Heart left ventricle (tissue), 13 donors: Measurements from ENCODE around the gene MEPE.

ENCODE experiments used
- CTCF ChIP-seq, 12 donors: fragments of 200-600 bp; sonication (generic) in 4 of 12; IDR thresholded peaks; one replicate each; pipeline versions ENCODE4 v1.5.0 to v1.8.0; 2018 to 2022; ENCODE audit warnings: antibody characterized with exemption in 12 of 12, mild to moderate bottlenecking in 5 of 12
- POLR2A ChIP-seq, 2 donors: fragments of 450-650 bp; IDR thresholded peaks; one replicate each; pipeline ENCODE4 v1.6.1; 2017; ENCODE audit warnings: antibody characterized with exemption in 2 of 2, mild to moderate bottlenecking in 2 of 2, moderate library complexity in 2 of 2
- donor health status: ischemic (EF 13 %, LVEDD 7.1; RV severe dilation, severe dysfunction).
- donor health status: DM: no; HTN: yes; CAD: no.
- donor health status: DM: no; HTN: no; CAD: no.
- donor health status: ischemic (EF 25% LVEDD 6.9; RV normal size, moderate dysfunction).
- donor health status: ischemic (EF 25% LVEDD 5.7; RV mildly dilated, moderate dysfunction).
- donor health status: ischemic (EF 35%, LVEDD 5.7; RV mildly dilated, moderate dysfunction).
- donor health status: nonischemic (EF 11% LVEDD 7.7; RV severe dilation, severe dysfunction).
- donor health status: DM: yes; HTN: yes; CAD: no.
- donor health status: PGD.
- donor health status: ischemic (EF 29% LVEDD 5.4; RV normal size, mild dysfunction).
- donor health status: nonischemic (EF 23%, LVEDD 6.1; RV moderate dilation, normal function).

- no peak for TF ChIP-seq CTCF (IDR thresholded peaks at IDR 0.05)
- TF ChIP-seq POLR2A (IDR thresholded peaks at IDR 0.05): no peak
These were observed 33.3 kb downstream of the MEPE start for GRCh38 chr4:87865960-87866598.
